GM12878 (cell line): ENCODE data around the gene TUBA3E. TPM values are rescaled to one million over a fixed set of nuclear protein-coding genes. Genes with fewer than 3 reads are reported as not detected.
"Not testable (repeated sequence)": the region's sequence is repeated elsewhere in the genome, so short reads cannot be mapped to it uniquely, and the experiment has no call there.

ENCODE experiments used
- ATAC-seq: fragments of 200-7000 bp; cut with Tn5 transposase; 3 replicates; pipeline ENCODE4 v1.9.1; 2020; ENCODE audit warnings: mild to moderate bottlenecking, moderate library complexity
- BruUV-seq: library from RNA; stranded (reverse); fragments of 400-500 nt; replicated peaks from 2 replicates; lab custom pipeline; 2021; lab: Mats Ljungman, UMichigan
- CTCF ChIA-PET: fragments of 300-600 bp; sonication (Branson Sonifier 250); formaldehyde crosslinking; extraction: SDS; loops from one replicate; lab custom pipeline; 2021; ENCODE audit warnings: inconsistent platforms; lab: Yijun Ruan, JAX
- POLR2A ChIA-PET: fragments of 350-600 bp; formaldehyde crosslinking; extraction: SDS; loops from one replicate; lab custom pipeline; 2021; ENCODE audit warnings: inconsistent platforms; lab: Charles Lee
- RAD21 ChIA-PET: fragments of 300-600 bp; sonication (Branson Sonifier 250); formaldehyde crosslinking; loops from one replicate; lab custom pipeline; 2023; ENCODE audit warnings: antibody characterized with exemption; ENCODE audit not compliant: unreplicated experiment; lab: Charles Lee
- SMC1A ChIA-PET: fragments of 300-600 bp; sonication (Branson Sonifier 250); formaldehyde crosslinking; loops from one replicate; lab custom pipeline; 2023; ENCODE audit not compliant: unreplicated experiment, uncharacterized antibody; lab: Charles Lee
- DNase-seq: peaks from one replicate; pipeline ENCODE4 v3.0.0-alpha.2; 2011; ENCODE audit warnings: low read depth, low spot score
- FAIRE-seq: peaks from 3 replicates; lab custom pipeline; 2011; peaks lifted over from hg19 to GRCh38; lab: Jason Lieb, UNC
- H2AFZ ChIP-seq: 2 replicates; pipeline ENCODE4 v1.6.0; 2011; ENCODE audit warnings: low read depth, low read length, control low read depth; ENCODE audit not compliant: control insufficient read depth
- H3K27ac ChIP-seq: 2 replicates; pipeline ENCODE4 v1.5.1; 2011; ENCODE audit warnings: control low read depth; ENCODE audit not compliant: control insufficient read depth, insufficient read depth
- H3K27me3 ChIP-seq, 2 experiments: replicated peaks in 1 of 2; 2 replicates each; pipeline versions ENCODE4 v1.6.0 to v1.6.1; 2011; ENCODE audit warnings: low read length in 1 of 2; ENCODE audit not compliant: control insufficient read depth in 2 of 2, insufficient read depth in 2 of 2
- H3K36me3 ChIP-seq, 2 experiments: 2 replicates each; pipeline ENCODE4 v1.5.1; 2011; ENCODE audit warnings: low read length in 1 of 2; ENCODE audit not compliant: control insufficient read depth in 2 of 2, insufficient read depth in 2 of 2
- H3K4me1 ChIP-seq: 2 replicates; pipeline ENCODE4 v1.6.1; 2011; ENCODE audit warnings: mild to moderate bottlenecking, low read length, moderate library complexity, mixed read lengths; ENCODE audit not compliant: control insufficient read depth, insufficient read depth
- H3K4me2 ChIP-seq: 2 replicates; pipeline ENCODE4 v1.6.0; 2011; ENCODE audit warnings: control low read depth; ENCODE audit not compliant: control insufficient read depth, insufficient read depth
- H3K4me3 ChIP-seq: fragments of 200-600 bp; sonication (generic); 2 replicates; pipeline ENCODE4 v1.5.1; 2016
- H3K79me2 ChIP-seq: 2 replicates; pipeline ENCODE4 v1.6.0; 2011; ENCODE audit warnings: low read length; ENCODE audit not compliant: control insufficient read depth, insufficient read depth
- H3K9ac ChIP-seq: 2 replicates; pipeline ENCODE4 v1.8.0; 2011; ENCODE audit warnings: low read length, control low read depth, mixed read lengths; ENCODE audit not compliant: control insufficient read depth, insufficient read depth
- H3K9me3 ChIP-seq: replicated peaks from 3 replicates; pipeline ENCODE4 v1.5.1; 2011; ENCODE audit warnings: mild to moderate bottlenecking, low read length; ENCODE audit not compliant: control insufficient read depth, insufficient read depth
- H4K20me1 ChIP-seq: 2 replicates; pipeline ENCODE4 v1.6.0; 2011; ENCODE audit not compliant: control insufficient read depth, insufficient read depth
- ATF2 ChIP-seq: IDR thresholded peaks from 2 replicates; pipeline ENCODE4 v1.6.1; 2012; ENCODE audit warnings: low read length, inconsistent platforms
- BRCA1 ChIP-seq: IDR thresholded peaks from 2 replicates; pipeline ENCODE4 v1.6.1; 2011; ENCODE audit warnings: low read depth, low read length, improper control_type of control experiment
- KLF5 ChIP-seq: fragments of 450-650 bp; IDR thresholded peaks from 2 replicates; pipeline ENCODE4 v1.6.1; 2014; ENCODE audit warnings: mild to moderate bottlenecking; ENCODE audit not compliant: partially characterized antibody
- LARP7 ChIP-seq: fragments of 450-650 bp; IDR thresholded peaks from 2 replicates; pipeline ENCODE4 v1.6.1; 2017; ENCODE audit warnings: mild to moderate bottlenecking
- MYB ChIP-seq: fragments of 150-350 bp; IDR thresholded peaks from 2 replicates; pipeline ENCODE4 v1.6.1; 2014; ENCODE audit warnings: mild to moderate bottlenecking, low read depth, low read length, borderline replicate concordance
- NFYB ChIP-seq: IDR thresholded peaks from 2 replicates; pipeline ENCODE4 v1.6.1; 2011; ENCODE audit warnings: low read depth, mild to moderate bottlenecking, low read length, improper control_type of control experiment, moderate library complexity; ENCODE audit not compliant: insufficient read depth
- NR2F1 ChIP-seq: fragments of 450-650 bp; conservative IDR thresholded peaks from 2 replicates; pipeline ENCODE4 v1.6.1; 2017; ENCODE audit warnings: mild to moderate bottlenecking
- NRF1 ChIP-seq: conservative IDR thresholded peaks from 2 replicates; pipeline ENCODE4 v1.6.1; 2011; ENCODE audit warnings: mild to moderate bottlenecking, low read depth, low read length, improper control_type of control experiment
- PAX8 ChIP-seq: fragments of 450-650 bp; IDR thresholded peaks from 2 replicates; pipeline ENCODE4 v1.6.1; 2017; ENCODE audit warnings: mild to moderate bottlenecking, moderate library complexity
- STAT3 ChIP-seq: IDR thresholded peaks from 2 replicates; pipeline ENCODE4 v1.6.1; 2011; ENCODE audit warnings: low read depth, low read length, improper control_type of control experiment
- TCF3 ChIP-seq: IDR thresholded peaks from 2 replicates; pipeline ENCODE4 v1.6.1; 2012; ENCODE audit warnings: low read depth, mild to moderate bottlenecking, low read length, borderline replicate concordance; ENCODE audit not compliant: insufficient read depth
- ZBTB4 ChIP-seq: fragments of 450-650 bp; formaldehyde crosslinking; IDR thresholded peaks from 2 replicates; pipeline ENCODE4 v1.4.0; 2022; ENCODE audit warnings: mild to moderate bottlenecking, moderate library complexity
- ZNF274 ChIP-seq: IDR thresholded peaks from one replicate; pipeline ENCODE4 v1.8.0; 2011; ENCODE audit not compliant: insufficient read length, insufficient read depth
- WGBS: methylation state at CpG from one replicate; pipeline ENCODE4 v1.1.6; 2016; ENCODE audit warnings: low lambda C conversion rate; ENCODE audit not compliant: insufficient replicate concordance, insufficient coverage; ENCODE audit errors: missing lambda C conversion rate; 5-methylcytosine and 5-hydroxymethylcytosine counted together
- in situ Hi-C: fragments of 300-500 bp; cut with MboI; formaldehyde crosslinking; loops from 9 replicates; pipeline ENCODE4 v1.14.3; 2018; ENCODE audit warnings: mixed read lengths
- intact Hi-C: fragments of 100-400 bp; cut with micrococcal nuclease; formaldehyde crosslinking; loops from one replicate; pipeline ENCODE4 v1.14.2; 2022; ENCODE audit not compliant: unreplicated experiment
- polyA plus RNA-seq, 11 experiments: library from polyadenylated mRNA; depleted of rRNA in 4 of 11; unstranded in 6 of 11; stranded (reverse) in 5 of 11; fragments of >200 nt; fragmentation: Nextera tagmentation in 4 of 11; fragmentation: Illumina TruSeq in 1 of 11; extraction: Ambion mirVana in 4 of 11; extraction: Trizol in 1 of 11; gene quantifications; 1 replicate in 1 of 11; 2 replicates in 10 of 11; pipeline versions ENCODE4 v1.2.1 to v1.2.3, GENCODE V29; 2011 to 2016; ENCODE audit warnings: inconsistent platforms in 2 of 11, missing spikeins in 2 of 11, low read depth in 1 of 11
- total RNA-seq, 4 experiments: library from RNA; depleted of rRNA in 3 of 4; stranded (reverse); fragments of >200 nt in 3 of 4; fragmentation: Illumina TruSeq in 1 of 4; extraction: Trizol in 1 of 4; gene quantifications; 2 replicates each; pipeline versions ENCODE4 v1.2.1 to v1.2.3, GENCODE V29; 2013 to 2021

The TUBA3E gene
- total and polyA plus RNA-seq, 10 of the 15 experiments (the other 5 are each of a cell fraction or from before 2014, with no cell fraction given): not detected

- H4K20me1 ChIP-seq, FAIRE-seq, H3K4me2 ChIP-seq, H3K4me3 ChIP-seq, ATAC-seq, H3K27me3 ChIP-seq, DNase-seq, H3K79me2 ChIP-seq, intact Hi-C loops, H3K27ac ChIP-seq, POLR2A ChIA-PET, H3K9me3 ChIP-seq, H2AFZ ChIP-seq, SMC1A ChIA-PET, H3K9ac ChIP-seq, BruUV-seq: not testable (repeated sequence)
- Histone ChIP-seq H3K4me1 (peaks cover 18% of the 10 kb centered on the region), H3K36me3 (peaks cover 4 to 17% of the 10 kb centered on the region in 2 experiments; a peak in 2 of 4 replicates)
- RAD21 ChIA-PET: interaction anchor here (1.2 kb wide), 1 partner anchor 1513 kb away, joined by 4 read pairs; no protein-coding TSS in a partner anchor
- CTCF ChIA-PET: interaction anchor here (0.6 to 1.5 kb wide), 2 partner anchors 172 to 978 kb away, joined by 3 to 5 read pairs; no protein-coding TSS in a partner anchor
- in situ Hi-C loops: loop anchor here (5.0 to 10.0 kb wide), 2 partner anchors 178 to 1515 kb away; no protein-coding TSS in a partner anchor
- 80% methylated on average over 4 of the region's 4 CpGs for WGBS
These were observed 38.9 kb downstream of the TUBA3E start for GRCh38 chr2:130159376-130159775.

- H3K9ac ChIP-seq: peak overlapping the region; percentile 12; the same call in 1 of the 2 replicates
- RAD21 ChIA-PET: interaction anchor here (1.0 to 1.2 kb wide), 2 partner anchors 174 to 1514 kb away, joined by 4 read pairs; no protein-coding TSS in a partner anchor
- FAIRE-seq (no peak), ATAC-seq (no peak), DNase-seq (no peak)
- intact Hi-C loops (loop anchor here (1.0 kb wide), 1 partner anchor 1514 kb away; no protein-coding TSS in a partner anchor), in situ Hi-C loops (loop anchor here (5.0 to 10.0 kb wide), 2 partner anchors 179 to 1516 kb away; no protein-coding TSS in a partner anchor)
- CTCF ChIA-PET: interaction anchor here (0.6 to 1.5 kb wide), 4 partner anchors 19 to 977 kb away, joined by 3 to 5 read pairs (median 4); partner anchors contain the start of gene SMPD4
- whole genome bisulfite sequencing: 81% methylated on average over 9 of the region's 9 CpGs
- peak overlapping the region; percentile 75 for H3K27ac ChIP-seq
- no peaks in the 10 kb centered on the region for H3K79me2 ChIP-seq
- H3K27me3 ChIP-seq: no peaks in the 10 kb centered on the region
- no peaks in the 10 kb centered on the region for H4K20me1 ChIP-seq
- H3K4me3 ChIP-seq: no peak overlapping the region
- POLR2A ChIA-PET: no interaction called here
- H2AFZ ChIP-seq: no peak overlapping the region
- H3K36me3 ChIP-seq: peaks cover 0 to 15% of the 10 kb centered on the region in 2 experiments; a peak in 2 of 4 replicates
- 0 out of 2 replicates have a peak overlapping the region, but pooled peaks have one; percentile 9 for H3K4me2 ChIP-seq
- SMC1A ChIA-PET: no interaction called here
- H3K9me3 ChIP-seq: no peaks in the 10 kb centered on the region
- H3K4me1 ChIP-seq: peaks cover 18% of the 10 kb centered on the region
- BruUV-seq: no TSS peak
- TF ChIP-seq TCF3 (no peak), NR2F1 (no peak), ATF2 (no peak), ZBTB4 (CRISPR knock-in tag) (no peak), ZNF274 (no peak), BRCA1 (no peak), STAT3 (no peak), PAX8 (no peak), KLF5 (no peak), LARP7 (no peak), NFYB (no peak), MYB (no peak), NRF1 (no peak)
These were observed 39.6 kb downstream of the TUBA3E start for GRCh38 chr2:130158631-130159030.
